Effector CD8-positive, alpha-beta T cell (primary cell): Measurements from ENCODE around the gene STRADB.
"Not testable (repeated sequence)": the region's sequence is repeated elsewhere in the genome, so short reads cannot be mapped to it uniquely, and the experiment has no call there.

Experiments used
- DNase-seq: peaks from one replicate; lab custom pipeline; 2025; lab: John Stamatoyannopoulos, UW

Gene STRADB

DNA sequence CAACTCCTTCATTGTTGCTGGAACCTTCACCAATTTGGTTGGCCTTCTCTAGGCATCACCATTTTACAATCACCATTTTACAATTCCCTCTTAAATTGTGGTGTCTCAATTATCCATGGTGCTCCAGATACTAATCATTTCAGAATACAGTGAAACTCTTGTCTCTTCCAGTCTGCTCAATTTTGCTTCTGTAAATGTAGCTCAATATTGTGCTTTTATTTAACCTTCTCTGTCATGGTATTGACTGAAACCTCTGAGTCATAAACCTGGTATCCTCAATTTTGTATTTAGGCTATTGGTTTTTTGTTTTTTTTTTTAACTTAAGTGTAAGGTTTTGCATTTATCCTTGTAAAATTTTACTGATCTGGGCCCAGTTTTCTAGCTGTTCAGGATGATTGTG is 16.1 kb downstream of the STRADB start:
- no peak for DNase-seq

GRCh38 chr2:201470821-201471731 is 19.5 kb downstream of the STRADB start:
- no peak for DNase-seq

DNA sequence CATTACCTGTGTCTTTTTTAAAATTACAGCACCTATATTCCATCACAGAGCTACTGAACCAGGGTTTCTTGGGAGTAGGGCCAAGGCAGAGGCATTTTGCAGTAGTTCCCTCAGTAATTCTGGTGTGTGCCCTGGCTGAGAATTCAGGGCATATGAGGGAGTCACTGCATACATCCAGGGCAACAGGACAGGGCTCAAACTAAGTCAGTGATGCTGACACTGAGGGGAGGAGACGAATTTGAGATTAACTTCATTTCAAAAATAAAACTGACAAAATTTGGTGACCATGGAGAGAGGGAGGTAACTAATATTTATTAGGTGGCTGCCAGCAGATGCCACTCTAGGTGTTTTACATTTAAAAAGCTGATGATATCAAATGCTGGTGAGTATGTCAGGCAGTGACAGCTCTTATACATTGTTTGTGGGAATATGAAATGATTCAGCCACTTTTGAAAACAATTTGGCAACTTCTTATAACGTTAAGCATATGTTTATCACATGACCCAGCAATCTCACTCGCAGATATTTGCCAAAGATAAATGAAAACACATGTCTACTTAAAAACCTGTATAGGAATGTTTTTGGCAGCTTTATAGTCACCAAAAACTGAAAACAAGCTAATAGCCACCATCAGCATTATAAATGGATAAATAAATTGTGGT is 20.3 kb downstream of the STRADB start:
- no peak for DNase-seq

DNA sequence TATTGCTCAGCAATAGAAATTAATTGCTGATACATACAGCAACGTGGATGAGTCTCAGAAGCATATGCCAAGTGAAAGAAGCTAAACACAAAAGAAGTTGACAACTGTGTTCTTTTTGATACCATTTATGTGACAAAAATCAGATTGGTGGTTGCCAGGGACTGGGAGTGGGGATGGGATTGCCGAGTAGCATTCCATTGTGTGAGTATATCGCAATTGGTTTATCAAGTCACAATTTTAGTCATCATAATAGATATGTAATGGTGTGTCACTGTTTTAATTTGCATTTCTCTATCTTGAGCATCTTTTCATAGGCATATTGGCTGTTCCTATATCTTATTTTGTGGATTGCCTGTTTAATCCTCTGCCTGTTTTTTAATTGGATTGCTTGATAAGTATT is 20.9 kb downstream of the STRADB start:
- no peak for DNase-seq

DNA sequence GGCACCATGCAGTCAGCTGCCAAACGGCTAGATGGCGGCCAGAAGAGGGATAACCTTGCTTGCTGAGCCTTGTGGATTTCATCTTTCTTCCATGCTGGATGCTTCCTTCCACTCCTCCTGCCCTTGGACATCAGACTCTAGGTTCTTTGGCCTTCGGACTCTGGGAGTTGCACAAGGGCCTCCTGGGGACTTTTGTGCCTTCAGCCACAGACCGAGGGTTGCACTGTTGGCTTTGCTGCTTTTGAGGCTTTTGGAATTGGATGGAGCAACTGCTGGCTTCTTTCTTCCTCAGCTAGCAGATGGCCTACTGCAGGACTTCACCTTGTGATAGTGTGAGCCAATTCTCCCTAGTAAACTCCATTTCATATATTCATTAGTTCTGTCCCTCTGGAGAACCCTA is 31.0 kb downstream of the STRADB start:
- no peak for DNase-seq

GRCh38 chr2:201483342-201483741 is 31.8 kb downstream of the STRADB start:
- no peak for DNase-seq

DNA sequence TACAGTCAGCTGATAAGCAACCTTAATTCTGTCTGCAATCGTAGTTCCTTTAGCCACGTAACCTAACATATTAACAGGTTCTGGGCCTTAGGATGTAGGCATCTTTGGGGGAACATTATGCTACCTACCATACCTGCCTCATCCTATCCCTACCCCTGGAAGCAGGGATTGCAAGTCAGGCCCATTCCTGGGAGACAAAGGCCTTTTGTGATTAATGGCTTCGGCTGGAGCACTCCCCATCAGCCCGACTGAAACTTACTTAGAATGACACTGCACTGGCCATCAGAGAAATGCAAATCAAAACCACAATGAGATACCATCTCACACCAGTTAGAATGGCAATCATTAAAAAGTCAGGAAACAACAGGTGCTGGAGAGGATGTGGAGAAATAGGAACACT is 32.2 kb downstream of the STRADB start:
- not testable (repeated sequence) for DNase-seq

- DNase-seq = no peak
These were observed 33.3 kb downstream of the STRADB start for GRCh38 chr2:201484805-201485204.

- no peak for DNase-seq
These were observed 38.8 kb downstream of the STRADB start for GRCh38 chr2:201490291-201490690.

GRCh38 chr2:201496785-201497184 is 45.2 kb downstream of the STRADB start:
- no peak for DNase-seq

DNA sequence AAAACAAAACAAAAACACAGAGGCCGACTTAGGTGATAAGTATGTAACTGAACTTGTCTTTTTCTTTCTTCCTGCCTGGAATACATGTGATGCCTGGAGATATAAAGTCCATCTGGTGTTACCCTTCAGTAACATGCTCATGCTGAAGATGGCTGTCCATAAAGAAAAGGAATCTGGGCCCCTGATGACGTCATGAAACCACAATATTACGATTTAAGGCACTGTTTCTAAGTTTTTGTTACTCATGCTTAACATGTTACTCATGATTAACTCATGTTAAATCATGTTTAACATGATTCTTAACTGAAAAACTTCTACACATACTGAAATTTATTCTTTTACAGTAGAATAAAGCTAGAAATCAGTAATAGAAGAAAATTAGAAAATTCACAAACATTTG is 49.0 kb downstream of the STRADB start:
- no peak for DNase-seq

DNA sequence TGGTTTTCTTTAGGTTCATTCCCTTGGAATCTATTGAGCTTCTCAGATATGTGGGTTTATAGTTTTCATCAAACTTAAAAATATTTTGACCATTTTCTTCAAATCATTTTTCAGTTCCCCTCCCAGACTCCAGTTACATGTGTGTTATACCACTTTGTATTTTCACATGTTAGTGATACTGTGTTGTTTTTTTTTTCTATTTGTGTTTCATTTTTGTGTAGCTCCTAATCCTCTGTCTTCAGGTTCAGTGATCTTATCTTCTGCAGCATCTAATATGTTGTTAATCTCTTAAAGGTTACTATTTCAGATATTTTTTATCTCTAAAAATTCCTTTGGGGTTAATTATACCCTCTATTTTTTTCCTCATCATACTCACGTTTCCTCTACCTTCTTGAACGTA is 51.2 kb downstream of the STRADB start:
- DNase-seq = no peak

DNA sequence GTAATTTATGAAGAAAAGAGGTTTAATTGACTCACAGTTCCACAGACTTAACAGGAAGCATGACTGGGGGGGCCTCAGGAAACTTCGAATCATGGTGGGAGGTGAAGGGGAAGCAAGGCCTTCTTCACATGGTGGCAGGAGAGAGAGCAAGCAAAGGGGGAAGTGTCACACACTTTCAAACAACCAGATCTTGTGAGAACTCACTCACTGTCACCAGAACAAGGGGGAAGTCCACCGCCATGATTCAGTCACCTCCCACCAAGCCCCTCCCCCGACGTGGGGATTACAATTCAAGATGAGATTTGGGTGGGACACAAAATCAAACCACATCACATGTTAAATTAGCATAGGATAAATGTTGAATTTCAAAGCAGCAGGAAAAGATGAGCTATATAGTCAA is 56.2 kb downstream of the STRADB start:
- DNase-seq = no peak

DNA sequence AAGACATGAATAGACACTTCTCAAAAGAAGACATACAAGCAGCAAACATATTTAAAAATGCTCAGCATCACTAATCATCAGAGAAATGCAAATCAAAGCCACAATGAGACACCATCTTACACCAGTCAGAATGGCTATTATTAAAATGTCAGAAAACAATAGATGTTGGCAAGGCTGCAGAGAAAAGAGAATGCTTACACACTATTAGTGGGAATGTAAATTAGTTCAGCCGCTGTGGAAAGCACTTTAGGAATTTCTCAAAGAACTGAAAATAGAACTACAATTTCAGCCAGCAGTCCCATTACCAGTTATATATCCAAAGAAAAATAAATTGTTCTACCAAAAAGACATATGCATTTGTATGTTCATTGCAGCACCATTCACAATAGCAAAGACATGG is 61.7 kb downstream of the STRADB start:
- no peak for DNase-seq

DNA sequence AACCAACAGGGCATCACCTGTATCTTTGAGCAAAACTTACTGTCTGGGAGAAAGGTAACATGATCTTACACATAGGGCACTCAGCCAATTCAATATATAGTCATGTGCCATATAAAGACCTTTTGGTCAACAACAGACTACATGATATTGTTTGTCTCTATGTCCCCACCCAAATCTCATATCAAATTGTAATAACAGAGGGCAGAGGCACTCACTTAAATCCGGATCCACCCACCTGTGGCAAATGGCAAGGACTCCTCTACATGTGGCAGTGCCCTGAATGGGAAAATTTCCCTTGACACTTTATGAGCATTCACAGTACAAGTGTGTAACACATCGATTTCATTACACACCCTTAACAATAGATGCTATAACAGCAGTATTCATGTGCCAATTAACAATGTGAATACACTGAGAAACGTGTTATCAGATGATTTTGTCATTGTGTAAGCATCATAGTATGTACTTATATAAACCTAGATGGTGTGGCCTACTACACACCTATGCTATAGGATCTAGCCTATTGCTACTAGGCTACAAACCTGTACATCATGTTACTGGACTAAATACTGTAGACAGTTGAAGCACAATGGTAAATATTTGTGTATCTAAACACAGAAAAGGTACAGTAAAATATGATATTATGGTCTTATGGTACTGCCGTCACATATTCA is 64.2 kb downstream of the STRADB start:
- no peak for DNase-seq

DNA sequence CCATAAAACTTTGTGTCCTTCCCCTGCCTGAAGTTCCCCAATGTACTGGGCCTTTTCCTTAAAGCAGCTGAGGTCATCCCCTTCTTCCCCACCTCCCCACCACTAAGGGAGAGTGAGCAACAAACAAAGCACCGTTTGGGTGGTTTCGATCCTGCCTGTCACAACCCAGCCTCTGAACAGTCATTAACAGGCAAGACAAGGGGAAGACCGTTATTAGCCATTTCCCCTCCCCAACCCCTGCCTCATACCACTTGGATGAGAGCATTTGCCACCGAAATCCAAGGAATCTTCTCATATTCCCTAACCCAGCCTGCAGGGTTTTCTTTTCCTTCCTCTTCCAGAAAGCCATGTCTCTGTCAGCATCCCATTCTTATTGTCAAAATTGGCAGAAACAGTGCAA is 65.6 kb downstream of the STRADB start:
- DNase-seq = no peak

DNA sequence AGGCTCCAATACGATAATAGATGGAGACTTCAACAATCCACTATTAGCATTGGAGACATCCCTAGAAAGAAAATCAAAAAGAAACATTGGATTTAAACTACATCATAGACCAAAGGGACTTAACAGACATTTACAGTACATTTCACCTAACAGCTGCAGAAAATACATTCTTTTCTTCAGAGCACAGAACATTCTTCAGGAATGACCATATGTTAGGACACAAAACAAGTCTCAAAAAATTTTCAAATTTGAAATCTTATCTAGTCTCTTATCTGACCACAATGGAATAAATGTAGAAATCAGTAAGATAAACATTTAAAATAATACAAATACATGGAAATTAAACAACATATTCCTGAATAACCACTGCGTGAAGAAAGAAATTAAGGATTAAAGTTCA is 68.7 kb downstream of the STRADB start:
- no peak for DNase-seq

DNA sequence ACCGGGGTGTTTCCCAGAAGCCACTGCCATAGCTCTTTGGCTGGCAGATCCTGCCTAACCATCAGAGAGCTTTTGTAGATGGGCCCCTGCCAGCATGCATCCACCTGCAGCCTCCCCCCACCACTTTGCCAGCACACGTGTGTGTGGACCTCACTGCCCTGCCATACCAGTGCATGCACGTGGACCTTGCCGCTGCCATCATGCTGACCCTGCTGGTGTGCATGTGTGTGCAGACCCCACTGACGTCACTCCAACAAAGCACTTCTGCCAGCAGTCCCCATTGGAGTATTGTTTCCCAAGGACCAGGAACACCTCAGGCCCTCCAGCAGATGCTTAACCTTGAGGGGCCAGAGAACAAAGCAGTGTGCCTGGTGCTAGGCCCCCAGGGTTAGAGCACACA is 71.4 kb downstream of the STRADB start:
- no peak for DNase-seq

- DNase-seq = no peak
These were observed 72.0 kb downstream of the STRADB start for GRCh38 chr2:201523506-201523905.
